Hematopoietic multipotent progenitor cell treated with erythropoietin and hydrocortisone succinate and interleukin-3 and kit ligand, for 15 days (in vitro differentiated cells): ENCODE measurements around the gene RAPGEF5.

Experiments
- DNase-seq: peaks from one replicate; pipeline ENCODE4 v3.0.0-alpha.2; 2015; ENCODE audit warnings: low spot score

RAPGEF5 gene

DNA sequence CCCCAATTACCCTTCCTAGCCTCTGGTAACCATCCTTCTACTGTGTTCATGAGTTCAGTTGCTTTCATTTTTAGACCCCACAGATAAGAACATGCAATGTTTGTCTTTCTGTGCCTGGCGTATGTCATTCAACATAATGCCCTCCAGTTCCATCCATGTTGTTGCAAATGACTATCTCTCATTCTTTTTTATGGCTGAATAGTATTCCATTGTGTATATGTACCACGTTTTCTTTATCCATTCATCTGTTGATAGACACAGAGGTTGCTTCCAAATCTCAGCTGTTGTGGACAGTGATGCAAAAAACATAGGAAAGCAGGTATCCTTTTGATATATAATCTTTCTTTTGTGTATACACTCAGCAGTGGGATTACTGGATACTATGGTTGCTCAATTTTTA lies 51.2 kb downstream of the RAPGEF5 start:
- DNase-seq, result no peak

DNA sequence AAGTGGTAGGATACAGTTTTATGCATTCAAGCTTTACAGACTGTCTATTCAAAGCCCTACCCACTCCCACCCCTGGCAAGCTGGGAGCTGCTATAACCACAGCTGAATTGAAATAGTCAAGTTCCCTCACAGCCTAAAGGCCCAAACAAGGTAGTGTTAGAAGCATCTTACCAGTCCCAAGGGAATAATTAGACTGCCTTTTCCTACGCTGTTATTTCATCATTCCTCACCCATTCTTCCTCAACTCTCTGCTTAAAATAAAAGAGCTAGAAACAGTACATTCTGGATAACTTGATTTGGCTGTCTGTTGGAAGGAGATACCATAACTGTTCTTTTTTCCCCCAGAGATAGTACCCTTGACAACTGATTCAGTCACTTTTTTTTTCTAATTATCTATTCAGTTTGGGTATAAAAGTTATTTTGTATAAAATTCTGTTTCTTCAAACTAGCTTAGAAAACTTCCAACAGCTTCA lies 54.0 kb downstream of the RAPGEF5 start:
- no peak for DNase-seq

DNA sequence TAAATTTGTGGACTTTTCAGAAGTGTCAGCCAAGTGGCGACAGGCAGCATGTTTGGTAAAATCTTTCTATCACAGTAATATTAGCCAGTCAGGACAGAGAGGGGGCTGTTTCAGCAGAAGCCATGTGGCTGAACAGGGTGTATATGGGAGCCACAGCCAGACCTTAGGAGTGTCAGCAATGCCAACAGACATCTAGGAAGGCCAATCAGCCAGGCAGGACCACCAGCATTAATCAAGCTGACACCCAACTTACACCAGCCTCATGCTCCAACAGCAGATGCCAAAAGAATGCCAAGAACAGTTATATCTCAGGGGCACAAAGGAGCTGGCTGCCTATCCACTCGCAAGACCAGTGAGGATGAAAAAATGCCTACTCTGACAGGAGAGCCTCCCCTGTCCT lies 54.8 kb downstream of the RAPGEF5 start:
- DNase-seq, result no peak

DNA sequence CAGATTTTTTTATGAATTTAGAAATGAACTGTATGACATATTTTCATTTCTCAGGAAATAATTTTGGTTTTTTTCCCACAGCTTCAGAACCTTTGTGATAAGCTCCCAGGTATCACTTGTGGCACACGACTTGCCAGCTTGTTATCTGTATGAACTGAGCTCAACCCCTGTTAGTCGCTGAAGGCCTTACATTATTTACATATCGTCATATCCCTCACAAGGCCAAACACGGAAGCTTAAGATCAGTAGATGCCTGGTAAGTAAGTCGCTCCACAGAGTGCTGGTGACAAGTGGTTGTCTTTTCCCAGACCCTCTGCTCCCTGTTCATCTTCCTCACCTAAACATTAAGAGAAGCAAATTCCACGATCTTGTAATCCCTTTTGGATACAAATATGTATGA lies 55.2 kb downstream of the RAPGEF5 start:
- no peak for DNase-seq

DNA sequence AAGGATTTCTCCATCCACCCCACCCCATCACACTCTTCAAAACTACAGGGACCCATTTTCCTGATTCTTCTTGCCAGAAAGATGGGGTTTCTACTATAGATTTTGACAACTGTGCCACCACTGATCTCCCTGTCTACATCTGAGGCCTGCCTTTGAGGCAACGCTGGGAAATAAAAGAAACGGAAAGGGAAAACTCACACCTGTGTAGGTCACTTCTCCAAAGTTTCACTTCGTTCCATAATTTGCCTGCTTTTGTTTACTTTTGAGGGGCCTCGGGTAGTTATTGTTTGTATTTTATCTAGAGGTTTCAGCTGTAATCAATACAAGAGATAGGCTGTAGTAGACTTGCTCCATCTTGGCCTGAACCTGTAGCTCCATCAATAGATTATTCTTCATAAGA lies 56.1 kb downstream of the RAPGEF5 start:
- no peak for DNase-seq

DNA sequence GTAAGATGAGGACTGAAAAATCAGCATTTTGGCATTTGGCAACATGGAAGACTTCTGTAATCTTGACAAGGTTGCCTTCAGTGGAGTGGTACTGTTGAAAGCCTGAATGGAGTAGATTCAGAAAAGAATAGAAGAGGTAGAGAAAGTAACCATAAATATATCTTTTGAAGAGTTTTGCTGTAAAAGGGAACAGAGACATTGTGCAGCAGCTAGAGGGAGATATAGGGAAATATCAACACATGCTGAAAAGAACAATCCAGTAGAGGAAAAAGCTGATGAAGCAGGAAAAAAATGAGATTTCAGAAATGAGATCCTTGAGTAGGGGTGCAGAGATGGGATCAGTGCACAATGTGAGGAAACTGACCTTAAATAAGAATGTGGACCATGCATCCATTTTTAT lies 60.0 kb downstream of the RAPGEF5 start:
- DNase-seq, result no peak

DNA sequence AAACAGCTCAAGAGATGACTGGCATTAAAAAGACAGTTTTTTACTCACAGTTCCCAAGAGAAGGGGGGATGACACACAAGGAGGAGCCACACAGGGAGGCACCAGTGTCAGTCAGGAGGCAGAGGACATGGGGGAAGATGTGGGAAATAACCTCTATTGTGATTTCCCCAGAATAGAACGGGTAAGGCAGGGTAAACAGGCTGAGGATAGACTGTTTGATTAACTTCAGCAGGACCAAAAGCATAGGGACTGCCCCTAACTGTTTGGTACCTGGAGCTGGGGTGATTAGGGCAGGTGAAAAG lies 60.7 kb downstream of the RAPGEF5 start:
- DNase-seq, result no peak

DNA sequence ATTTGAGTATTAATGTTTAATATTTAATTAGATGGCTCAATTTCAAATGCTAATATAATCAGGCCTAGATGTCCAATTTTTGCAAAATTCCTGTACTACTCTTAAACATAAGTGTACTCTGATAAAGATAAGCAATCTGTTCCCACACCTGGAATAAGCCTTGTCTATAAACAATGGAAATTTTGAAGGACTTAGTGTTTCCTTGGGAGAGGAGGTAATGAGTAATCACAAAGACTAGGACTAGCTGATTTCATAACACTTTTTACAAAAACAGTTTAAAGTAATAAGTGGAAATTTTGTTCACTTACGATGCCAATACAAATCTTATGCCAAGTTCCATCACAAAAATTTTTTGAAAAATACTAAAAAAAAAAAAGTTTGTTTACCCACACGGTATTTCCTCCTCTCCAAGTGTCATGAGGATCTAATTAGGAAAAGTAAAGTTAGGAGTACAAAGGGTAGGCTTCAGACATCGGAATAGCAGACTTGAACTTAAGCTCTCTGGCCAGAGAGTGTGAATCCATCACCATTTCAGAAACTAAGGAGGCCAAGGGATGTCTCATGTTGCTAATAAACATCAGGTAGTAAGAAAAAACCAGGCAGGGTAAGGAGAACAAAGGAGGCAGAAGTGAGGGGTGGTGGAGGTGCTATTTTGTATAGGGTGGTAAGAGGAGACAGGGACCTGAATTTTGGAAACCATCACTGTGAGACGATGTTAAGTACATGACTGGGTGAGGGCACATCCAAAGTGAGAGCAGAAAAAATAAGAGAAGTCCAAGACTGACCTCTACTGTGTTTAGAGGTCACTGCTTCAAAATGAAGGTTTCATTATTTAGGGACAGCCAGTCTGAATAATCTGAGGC lies 61.3 kb downstream of the RAPGEF5 start:
- DNase-seq, result no peak

DNA sequence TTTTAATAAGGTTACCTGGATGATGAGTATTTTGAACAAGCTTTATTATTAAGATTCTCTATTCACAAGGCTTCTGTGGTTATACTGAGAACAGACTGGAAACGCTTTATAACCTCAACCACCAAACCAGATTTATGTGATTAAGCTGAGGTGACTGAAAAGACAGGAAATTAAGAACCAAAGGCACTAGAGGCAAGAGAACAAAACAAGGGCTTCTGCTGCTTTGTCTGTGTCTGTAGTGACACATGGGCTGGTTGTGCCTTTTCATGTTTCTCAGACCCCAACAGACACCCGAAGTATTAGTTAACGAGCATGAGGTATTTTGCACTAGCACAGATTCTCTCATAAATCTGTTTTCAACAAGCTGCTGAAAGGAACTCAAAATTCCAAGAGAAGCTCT lies 64.4 kb downstream of the RAPGEF5 start:
- no peak for DNase-seq

DNA sequence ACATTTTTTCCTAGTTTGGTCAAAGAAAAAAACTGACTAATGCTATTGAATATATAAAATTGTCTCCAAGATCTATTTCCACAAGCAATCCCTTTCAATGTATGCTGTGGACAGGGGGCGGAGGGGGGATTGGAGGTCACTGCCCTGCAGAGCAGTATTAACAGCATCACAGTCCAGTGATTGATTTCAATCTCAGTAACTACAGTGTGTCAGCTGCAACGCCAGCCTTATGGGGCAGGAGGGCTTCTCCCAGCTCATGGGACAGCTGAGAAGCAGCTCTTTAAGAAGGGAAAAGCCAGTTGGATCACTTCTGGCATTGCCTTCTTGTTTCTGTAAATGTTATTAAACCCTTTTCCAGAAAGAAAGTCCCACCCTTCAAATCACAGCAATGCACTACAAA lies 65.0 kb downstream of the RAPGEF5 start:
- no peak for DNase-seq

DNA sequence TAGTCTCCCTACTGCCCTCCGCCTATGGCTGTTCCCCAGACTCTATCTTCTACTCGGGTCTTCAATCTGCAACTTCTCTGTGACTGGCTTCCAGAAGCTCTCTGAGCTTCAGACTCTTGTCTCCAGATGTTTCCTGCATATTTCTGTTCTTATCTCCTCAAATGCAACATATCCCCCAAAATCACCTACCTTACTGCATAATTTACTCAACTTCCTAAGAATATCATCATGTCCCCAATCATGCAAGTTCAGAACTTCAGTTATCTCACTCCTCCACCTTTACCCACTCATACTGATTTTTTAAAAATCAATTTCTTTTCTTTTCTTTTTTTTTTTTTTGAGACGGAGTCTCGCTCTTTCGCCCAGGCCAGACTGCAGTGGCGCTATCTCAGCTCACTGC lies 68.8 kb downstream of the RAPGEF5 start:
- no peak for DNase-seq

DNA sequence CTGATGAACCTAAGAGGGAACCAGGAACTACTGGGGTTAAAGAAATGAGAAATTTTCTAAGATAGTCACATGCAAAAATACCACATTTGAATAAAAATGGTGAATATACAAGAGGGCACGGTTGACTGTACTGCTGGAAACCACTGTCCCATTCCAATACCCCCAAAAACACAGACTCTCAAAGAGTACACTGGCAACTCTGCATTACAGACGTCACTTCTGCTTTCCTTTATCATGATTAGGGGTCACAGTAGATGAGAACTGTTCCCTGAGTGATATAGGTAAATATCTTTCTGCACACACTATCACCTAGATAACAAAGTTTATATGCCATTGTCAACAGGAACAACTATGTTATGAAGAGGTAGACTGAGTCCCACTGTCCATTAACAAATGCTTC lies 69.5 kb downstream of the RAPGEF5 start:
- DNase-seq, result no peak

DNA sequence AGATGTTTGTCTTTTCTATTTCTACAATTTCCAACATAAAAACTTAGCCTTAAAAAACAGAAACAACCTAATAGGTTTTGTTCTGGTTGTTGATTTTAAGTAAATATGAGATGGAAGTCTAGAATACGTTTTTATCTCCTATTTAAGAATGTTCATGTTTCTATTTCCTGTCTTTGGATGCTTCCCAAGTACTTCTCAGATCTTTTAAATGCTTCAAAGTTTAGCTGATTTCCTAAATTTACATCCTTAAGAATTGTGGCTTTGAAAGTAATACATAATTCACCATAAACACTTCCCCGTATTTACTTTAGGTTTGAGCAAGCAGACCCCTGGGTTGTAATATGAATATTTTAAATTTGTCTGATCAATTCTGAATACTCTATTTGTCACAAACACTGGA lies 70.5 kb downstream of the RAPGEF5 start:
- no peak for DNase-seq

DNA sequence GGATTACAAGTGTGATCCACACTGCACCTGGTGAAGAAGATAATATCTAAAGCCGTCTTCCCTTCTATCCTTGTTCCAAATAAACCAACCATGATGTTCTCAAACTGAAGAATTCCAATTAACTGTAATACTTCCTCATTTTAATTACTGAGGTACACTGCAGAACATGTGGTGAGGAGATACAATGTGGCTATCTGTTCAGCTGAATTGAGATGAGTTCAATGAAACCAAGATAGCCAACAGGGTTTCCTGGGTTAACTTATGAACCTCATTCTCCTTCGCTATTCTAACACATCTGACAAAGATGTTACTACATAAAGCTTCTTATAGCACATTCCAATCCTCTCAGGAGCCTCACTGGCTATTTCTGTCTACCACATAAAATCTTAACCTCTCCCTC lies 75.5 kb downstream of the RAPGEF5 start:
- no peak for DNase-seq

DNA sequence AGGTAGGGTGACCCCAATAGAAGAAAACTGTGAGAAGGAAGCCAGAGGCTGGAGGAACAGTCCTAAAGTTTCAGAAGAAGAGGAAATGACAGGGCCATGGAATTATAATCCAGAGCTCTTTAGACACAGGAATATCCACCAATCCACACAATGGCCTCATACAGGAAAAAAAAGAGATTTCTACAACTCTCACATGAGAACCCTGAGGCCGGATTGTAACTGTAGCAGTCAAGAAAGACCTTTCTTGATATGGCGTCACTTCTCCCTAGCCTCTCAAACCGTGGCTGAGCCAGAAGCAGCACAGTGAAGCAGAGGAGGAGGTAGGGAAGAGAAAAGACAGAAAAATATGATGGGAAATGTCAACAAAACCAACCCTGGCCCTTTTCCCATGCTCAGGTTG lies 76.9 kb downstream of the RAPGEF5 start:
- no peak for DNase-seq

DNA sequence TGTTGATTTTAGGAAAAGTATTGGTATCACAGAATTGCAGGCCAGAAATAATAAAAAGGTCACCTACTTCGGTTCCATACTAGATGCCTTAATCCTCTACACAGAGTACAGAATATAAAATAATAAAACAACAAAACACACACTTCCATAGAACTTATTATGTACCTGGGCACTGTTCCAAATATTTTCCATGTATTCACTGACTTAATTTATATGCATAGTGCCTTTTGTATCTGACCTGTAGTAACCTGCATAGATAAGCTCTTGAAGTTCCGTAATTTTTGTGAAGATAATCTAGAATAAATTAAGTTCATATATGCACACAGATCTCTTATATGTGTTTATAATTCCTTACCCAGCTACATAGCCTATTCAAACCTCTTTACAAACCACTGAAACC lies 78.3 kb downstream of the RAPGEF5 start:
- DNase-seq, result no peak

DNA sequence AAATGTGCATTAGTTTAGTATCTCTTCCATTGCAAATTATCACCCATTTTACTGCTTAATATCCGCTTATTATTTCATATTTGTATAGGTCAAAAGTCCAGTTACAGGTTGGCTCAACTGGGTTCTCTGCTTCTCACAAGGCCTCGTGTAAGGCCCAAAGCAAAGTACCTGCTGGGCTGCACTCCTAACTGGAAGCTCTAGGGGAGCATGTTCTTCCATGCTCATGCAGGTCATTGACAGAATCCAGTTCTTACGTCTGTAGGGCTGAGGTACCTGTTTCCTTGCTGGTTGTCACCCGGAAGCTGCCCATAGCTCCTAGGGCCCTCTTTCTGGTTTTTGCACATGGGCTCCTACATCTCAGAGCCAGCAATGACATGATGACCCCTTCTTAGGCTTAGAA lies 79.6 kb downstream of the RAPGEF5 start:
- DNase-seq, result no peak

DNA sequence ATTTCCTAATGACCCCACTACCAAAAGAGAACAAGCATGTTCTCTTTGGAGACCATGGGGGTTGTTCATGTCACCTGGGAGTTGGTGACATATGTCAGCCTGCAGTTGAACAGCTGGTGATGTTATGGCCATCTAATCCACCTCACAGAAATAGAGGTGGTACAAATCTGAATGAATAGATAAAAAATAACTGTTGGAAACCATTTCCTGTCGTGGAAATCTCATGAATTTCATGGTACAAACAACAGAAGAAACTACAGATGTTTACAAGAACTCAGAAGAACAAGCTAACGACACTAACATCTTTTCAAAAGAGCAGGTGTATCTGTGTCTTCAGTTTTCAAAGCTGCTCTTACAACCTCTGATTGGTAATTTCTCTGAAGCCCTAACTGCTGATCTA lies 81.3 kb downstream of the RAPGEF5 start:
- DNase-seq, result no peak

DNA sequence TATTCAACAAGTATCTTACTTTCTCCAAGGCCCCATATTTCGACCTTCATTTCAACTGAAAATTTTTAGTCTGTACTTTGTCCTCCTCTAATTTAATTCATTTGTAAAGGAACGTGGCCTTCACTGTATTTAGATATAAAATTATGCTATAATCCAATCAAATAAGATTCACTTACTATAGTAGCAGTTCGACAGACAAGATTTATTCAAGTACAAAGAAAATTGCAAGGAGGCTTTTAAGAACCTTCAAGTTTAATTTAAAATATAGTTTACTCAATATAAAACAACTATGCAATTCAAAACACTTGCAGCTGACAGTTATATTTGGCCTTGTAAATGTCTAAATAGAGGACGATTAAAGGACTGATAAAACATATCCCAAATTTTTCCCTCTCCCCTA lies 85.6 kb downstream of the RAPGEF5 start:
- no peak for DNase-seq

DNA sequence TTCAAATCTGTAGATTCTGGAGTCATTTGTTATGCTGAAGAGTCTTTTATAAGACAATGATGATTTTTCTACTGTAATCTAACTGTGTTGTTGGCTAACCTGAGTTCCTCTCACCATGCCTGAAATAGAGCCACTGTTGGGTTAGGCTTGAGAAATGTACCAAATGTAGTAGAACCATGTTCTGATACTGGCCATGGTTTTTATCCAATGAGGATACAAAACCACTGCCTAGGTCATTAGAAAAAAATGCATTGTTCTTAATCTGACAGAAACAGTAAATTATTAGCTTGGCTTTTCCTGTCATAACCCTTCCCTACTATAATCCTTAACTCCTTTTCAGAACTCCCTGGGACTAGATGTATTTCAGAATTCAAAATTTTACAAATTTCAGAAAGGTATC lies 86.6 kb downstream of the RAPGEF5 start:
- no peak for DNase-seq

DNA sequence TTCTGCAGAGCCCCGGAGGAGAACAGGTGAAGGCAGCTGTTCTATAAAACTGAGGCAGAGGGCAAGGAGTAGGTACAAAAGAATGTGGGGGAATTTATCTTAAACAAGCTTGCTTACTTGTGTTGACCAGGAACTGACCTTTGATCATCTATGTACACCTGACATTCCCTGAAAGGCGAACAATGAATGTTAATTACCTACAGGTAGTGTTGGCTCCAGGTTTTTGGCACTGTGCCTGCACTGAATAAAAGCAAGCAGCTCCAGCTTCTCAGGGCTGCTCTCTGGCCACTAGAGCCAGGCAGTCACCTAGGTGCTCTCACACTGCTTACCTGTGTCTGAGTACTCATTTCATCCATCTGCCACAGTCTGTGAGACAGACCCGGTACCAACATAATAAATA lies 87.0 kb downstream of the RAPGEF5 start:
- no peak for DNase-seq

DNA sequence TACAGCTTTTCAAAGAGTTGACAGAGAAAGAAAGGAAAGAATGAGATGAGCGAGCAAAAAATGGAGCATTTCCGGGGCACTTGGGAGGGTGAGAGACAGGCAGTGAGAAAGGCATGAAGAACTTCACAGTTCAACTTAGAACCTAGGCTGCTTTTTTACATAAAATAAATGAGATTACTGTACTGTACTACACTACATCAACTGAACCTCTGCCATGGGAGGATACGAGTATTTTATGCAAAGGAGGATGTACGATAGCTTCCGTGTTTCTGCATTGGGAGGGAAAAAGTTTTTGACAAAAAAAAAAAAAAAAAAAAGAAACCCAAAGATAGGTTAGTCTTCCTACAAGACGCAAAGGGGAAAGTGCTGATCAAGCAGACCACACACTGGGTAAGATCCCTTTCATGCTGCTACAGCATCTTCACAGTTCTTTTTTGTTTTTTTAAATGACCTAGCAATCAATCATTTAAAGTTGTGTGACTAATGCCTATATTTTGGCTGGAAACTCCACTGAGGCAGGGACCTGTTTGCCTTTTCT lies 88.0 kb downstream of the RAPGEF5 start:
- no peak for DNase-seq

DNA sequence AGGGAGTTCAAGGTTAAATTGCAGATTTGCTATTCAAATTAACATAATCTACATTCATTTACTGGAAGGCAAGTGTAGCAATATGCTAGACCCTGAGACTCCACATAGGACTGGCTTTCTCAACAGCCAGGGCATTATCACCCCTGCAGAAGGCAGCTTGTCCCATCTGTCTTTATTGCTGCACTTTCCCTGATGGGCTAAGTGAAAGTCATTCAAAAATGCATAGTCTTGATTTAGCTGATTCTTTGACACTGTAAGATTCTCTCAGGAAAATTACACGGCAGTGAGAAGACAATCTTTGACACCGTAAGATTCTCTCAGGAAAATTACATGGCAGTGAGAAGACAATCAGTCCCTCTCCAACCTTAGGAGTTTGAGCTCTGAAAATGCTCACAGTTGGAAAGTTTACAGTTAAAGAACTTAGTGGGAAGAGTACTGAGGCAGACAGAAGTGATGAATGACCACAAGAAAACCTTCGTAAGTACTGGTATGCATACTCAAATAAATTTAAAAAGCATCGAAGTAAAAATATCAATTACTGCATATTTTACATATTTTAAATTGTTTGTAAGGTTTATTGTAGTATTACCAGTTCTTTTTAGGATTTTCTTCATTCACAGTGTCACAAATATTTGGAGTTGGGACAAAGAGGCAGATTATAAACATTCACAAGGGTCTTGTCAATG lies 88.9 kb downstream of the RAPGEF5 start:
- DNase-seq, result no peak

DNA sequence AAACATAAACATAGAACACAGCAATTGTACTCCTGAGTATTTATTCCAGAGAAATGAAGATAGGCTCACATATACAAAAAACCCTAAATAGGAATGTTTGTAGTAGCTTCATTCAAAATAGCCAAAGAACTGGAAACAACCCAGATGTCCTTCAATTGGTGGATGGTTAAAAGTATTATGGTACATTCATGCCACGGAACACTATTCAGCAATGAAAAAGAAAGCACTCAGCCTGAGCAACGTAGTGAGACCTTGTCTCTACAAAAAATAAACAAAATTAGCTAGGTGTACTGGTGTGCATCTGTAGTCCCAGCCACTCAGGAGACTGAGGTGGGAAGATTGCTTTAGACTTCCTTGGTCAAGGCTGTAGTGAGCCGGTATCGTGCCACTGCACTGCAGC lies 94.4 kb downstream of the RAPGEF5 start:
- no peak for DNase-seq
